GM19438 (cell line): ENCODE data around the gene OR4C46.
"Not testable (repeated sequence)": the region's sequence is repeated elsewhere in the genome, so short reads cannot be mapped to it uniquely, and the experiment has no call there.

Source experiments
- ATAC-seq: cut with Tn5 transposase; IDR thresholded peaks from one replicate; pipeline ENCODE4 v1.9.1; 2021; ENCODE audit warnings: low read depth; ENCODE audit not compliant: unreplicated experiment

Gene OR4C46

GRCh38 chr11:54603898-54604297, at the start of gene OR4C46:
Gene OR4C46, minus strand, starts transcription at chr11:54603998. Its CDS starts 0 bp downstream, at chr11:54603998.
- ATAC-seq, result no peak

DNA sequence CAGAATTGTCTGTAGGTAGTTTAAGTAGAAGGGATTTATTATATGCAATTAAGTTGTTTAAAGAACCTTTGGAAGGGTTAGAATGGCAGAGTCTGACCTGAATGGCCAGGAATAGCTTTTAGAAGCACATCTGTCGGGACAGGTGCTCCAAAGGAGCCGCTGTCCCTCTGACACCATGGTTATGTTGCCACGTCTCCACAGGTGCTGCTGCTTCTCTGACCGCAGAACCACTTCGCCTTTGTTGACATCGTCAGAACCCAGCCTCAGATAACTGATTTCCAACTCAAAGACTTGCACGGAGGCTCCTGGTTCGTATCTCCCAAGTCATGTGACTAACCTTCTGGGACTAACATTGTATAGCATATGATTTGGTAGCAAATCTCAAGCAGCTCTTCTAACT, 41.8 kb upstream of the OR4C46 start:
- ATAC-seq, result not testable (repeated sequence)

GRCh38 chr11:54561439-54561838, 42.4 kb downstream of the OR4C46 start:
- ATAC-seq, result not testable (repeated sequence)

- no peak for ATAC-seq
Observed at GRCh38 chr11:54558919-54559318, 44.9 kb downstream of the OR4C46 start.

GRCh38 chr11:54558407-54558806, 45.4 kb downstream of the OR4C46 start:
- ATAC-seq, result no peak
